Thyroid gland (tissue), 4 donors: ENCODE measurements around the gene EGLN3.

Experiments used
- POLR2A ChIP-seq, 2 donors: fragments of 450-650 bp; IDR thresholded peaks; one replicate each; pipeline ENCODE4 v1.6.1; 2017; ENCODE audit warnings: antibody characterized with exemption in 2 of 2, mild to moderate bottlenecking in 2 of 2, moderate library complexity in 1 of 2
- TF ChIP-seq, protein P1 (sequence below), 6 experiments: fragments of 200-600 bp in 3 of 6; fragments of 450-650 bp in 3 of 6; sonication (generic) in 3 of 6; IDR thresholded peaks; one replicate each; pipeline ENCODE4 v1.5.1; 2016 to 2019; ENCODE audit warnings: antibody characterized with exemption in 6 of 6, mild to moderate bottlenecking in 2 of 6, inconsistent platforms in 1 of 6, moderate library complexity in 1 of 6

- no peak for TF ChIP-seq POLR2A (IDR thresholded peaks at IDR 0.05)
- TF ChIP-seq, protein P1, sequence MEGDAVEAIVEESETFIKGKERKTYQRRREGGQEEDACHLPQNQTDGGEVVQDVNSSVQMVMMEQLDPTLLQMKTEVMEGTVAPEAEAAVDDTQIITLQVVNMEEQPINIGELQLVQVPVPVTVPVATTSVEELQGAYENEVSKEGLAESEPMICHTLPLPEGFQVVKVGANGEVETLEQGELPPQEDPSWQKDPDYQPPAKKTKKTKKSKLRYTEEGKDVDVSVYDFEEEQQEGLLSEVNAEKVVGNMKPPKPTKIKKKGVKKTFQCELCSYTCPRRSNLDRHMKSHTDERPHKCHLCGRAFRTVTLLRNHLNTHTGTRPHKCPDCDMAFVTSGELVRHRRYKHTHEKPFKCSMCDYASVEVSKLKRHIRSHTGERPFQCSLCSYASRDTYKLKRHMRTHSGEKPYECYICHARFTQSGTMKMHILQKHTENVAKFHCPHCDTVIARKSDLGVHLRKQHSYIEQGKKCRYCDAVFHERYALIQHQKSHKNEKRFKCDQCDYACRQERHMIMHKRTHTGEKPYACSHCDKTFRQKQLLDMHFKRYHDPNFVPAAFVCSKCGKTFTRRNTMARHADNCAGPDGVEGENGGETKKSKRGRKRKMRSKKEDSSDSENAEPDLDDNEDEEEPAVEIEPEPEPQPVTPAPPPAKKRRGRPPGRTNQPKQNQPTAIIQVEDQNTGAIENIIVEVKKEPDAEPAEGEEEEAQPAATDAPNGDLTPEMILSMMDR (IDR thresholded peaks at IDR 0.05), result no peak
Measured at GRCh38 chr14:33916663-33917565, 34.0 kb downstream of the EGLN3 start.
